ENCODE measurements around the gene NUP210L.

The NUP210L gene

DNA sequence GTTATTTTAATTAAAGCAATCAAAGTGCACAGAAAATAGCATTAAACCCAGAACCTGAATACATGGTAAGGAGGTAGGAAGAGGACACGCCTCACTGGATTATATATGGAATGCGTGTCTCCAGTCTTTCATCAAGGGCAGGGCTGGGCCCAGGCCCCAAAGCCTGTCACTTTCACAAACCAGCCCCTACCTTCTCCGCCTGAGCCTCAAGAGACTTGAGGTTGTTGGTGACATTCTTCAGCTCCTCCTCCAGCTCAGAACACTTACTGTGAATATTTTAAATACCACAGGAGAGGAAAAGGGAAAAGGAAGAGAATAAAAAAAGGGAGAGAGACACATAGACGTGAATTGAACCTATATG is 16.3 kb upstream of the NUP210L start:
- H3K4me3 ChIP-seq (ENCODE audit: low read depth, low read length): no peak overlapping the region
- in situ Hi-C loops (cut with HindIII; ENCODE audit: low sequenced_read_pairs): no loop called here
- no peak for TF ChIP-seq CTCF (IDR thresholded peaks at IDR 0.05; ENCODE audit: low read depth, low read length)
- DNase-seq (ENCODE audit: low read depth, low spot score): no peak

DNA sequence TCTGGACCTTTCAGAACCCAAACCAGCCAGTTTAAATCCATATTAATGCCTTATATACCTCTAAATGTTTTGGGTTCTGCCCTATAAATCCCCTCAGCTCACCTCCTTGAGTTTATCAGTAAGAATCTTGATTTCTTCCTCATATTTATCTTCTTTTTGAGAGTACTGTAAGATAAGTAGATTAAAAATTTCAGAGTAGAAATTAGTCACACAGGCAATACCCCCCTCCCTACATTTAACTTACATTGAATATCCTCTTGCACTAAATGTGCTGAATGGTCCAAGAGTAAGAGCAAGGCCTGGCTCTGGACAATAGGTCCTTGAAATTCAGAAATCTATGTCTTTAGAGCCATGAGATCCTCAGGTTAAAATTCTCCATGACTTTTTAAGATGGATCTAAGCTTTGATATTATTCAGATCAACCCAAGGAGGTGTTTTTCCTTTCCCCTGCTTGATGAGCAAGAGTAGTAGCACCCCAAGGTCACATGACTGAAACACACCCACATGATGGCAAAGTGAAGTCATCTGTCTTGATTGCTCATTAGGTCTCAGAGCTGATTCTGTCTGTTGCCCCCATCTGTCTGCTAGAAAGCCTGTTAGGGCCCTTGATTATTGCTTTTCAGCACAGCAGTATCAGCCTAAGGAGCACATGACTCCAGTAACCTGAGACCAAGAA is 15.8 kb upstream of the NUP210L start:
- DNase-seq (ENCODE audit: low read depth, low spot score): no peak
- in situ Hi-C loops (cut with HindIII; ENCODE audit: low sequenced_read_pairs): no loop called here
- no peak overlapping the region for H3K4me3 ChIP-seq (ENCODE audit: low read depth, low read length)
- TF ChIP-seq CTCF (IDR thresholded peaks at IDR 0.05; ENCODE audit: low read depth, low read length): no peak

DNA sequence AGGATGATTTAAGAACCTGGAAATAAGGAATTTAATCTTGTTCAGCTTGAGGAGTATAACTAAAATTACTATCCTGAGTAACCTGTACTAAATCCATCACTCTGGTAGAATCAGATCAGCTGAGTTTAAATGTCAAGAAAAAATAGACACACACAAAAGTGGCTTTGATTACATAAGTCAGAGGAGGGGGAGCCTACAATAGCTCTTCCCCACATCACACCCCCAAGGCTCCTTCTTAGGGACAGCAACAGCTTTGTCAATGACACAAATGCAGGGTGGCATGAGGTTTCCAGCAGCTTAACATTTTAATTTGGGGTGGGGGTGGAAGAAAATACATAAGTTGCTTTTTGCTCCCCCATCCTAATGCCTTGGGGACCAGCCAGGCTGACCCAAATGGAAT is 12.6 kb upstream of the NUP210L start:
- H3K4me3 ChIP-seq (ENCODE audit: low read depth, low read length): no peak overlapping the region
- in situ Hi-C loops (cut with HindIII; ENCODE audit: low sequenced_read_pairs): no loop called here
- TF ChIP-seq CTCF (IDR thresholded peaks at IDR 0.05; ENCODE audit: low read depth, low read length): no peak
- no peak for DNase-seq (ENCODE audit: low read depth, low spot score)

DNA sequence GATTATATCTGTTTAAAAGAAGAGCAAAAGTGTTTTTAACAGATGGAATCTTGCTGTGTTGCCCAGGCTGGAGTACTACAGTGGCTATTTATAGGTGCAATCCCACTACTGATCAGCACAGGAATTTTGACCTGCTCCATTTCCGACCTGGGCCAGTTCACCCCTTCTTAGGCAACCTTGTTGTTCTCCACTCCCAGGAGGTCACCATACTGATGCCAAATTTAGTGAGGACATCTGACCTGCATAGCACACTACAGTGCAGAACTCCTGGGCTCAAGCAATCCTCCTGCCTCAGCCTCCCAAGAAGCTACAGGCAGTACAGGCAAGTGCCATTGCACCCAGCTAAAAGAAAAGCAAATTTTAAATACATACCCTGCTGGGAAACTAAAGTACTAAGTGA is 11.3 kb upstream of the NUP210L start:
- TF ChIP-seq CTCF (IDR thresholded peaks at IDR 0.05; ENCODE audit: low read depth, low read length): no peak
- DNase-seq (ENCODE audit: low read depth, low spot score): no peak
- H3K4me3 ChIP-seq (ENCODE audit: low read depth, low read length): no peak overlapping the region
- in situ Hi-C loops (cut with HindIII; ENCODE audit: low sequenced_read_pairs): no loop called here

GRCh38 chr1:154159554-154159953 is 4.7 kb upstream of the NUP210L start:
- in situ Hi-C loops (cut with HindIII; ENCODE audit: low sequenced_read_pairs): no loop called here
- DNase-seq (ENCODE audit: low read depth, low spot score): no peak
- TF ChIP-seq CTCF (IDR thresholded peaks at IDR 0.05; ENCODE audit: low read depth, low read length): no peak
- no peak overlapping the region for H3K4me3 ChIP-seq (ENCODE audit: low read depth, low read length)

DNA sequence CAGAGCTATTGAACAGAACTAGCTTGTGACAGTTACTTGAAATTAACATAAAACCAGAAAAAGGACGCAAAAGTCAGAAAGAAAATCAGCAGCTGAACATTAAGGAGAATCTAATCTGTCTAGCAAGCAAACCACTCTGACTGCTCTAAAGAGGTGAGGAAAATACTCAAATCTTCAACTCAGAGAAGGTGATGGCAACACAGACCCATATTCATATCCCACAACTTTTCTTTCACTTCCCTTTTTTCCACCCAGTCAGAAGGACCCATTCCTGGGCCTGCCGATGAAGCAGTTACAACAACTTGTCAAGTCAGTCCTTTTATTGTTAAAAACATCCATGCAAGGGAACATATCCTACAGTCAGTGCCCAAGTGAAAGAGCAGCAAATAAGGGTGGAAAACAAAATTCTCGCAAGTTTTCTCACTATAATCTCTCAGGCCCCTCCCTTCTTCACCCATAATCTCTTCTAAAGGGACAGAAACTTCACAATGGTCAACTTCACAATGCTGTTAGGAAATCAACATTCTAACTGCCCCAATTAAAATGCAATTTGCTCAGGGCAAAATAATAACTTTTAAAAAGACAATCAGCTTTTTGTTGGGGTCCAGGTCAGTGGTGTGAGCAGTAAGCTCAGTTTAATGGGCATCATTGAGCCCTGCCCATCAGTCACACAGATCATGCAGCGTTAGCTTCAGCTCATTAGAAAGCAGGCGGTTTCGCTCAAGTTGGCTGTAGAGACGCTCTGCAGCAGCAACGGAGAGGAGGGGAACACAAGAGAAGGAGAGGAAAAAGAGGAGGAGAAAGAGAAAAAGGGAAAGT is 3.6 kb upstream of the NUP210L start:
- no peak for TF ChIP-seq CTCF (IDR thresholded peaks at IDR 0.05; ENCODE audit: low read depth, low read length)
- in situ Hi-C loops (cut with HindIII; ENCODE audit: low sequenced_read_pairs): no loop called here
- DNase-seq (ENCODE audit: low read depth, low spot score): no peak
- H3K4me3 ChIP-seq (ENCODE audit: low read depth, low read length): no peak overlapping the region

Data from astrocyte of the spinal cord (primary cell).